AML-193 (cell line): ENCODE results near the gene ACBD4.

Source experiments
- DNase-seq, 2 experiments: peaks; one replicate each; lab custom pipeline; 2025; lab: John Stamatoyannopoulos, UW

Gene ACBD4

GRCh38 chr17:45136846-45137560 is 1.5 kb downstream of the ACBD4 start:
- DNase-seq, result no peak

- no peak for DNase-seq
Measured at GRCh38 chr17:45137561-45138305, 2.2 kb downstream of the ACBD4 start.

- DNase-seq, result no peak
Measured at GRCh38 chr17:45138911-45139532, 3.5 kb downstream of the ACBD4 start.

GRCh38 chr17:45139533-45139920 is 4.0 kb downstream of the ACBD4 start:
- DNase-seq, result no peak

- no peak for DNase-seq
Measured at GRCh38 chr17:45143094-45143670, 7.7 kb downstream of the ACBD4 start.

GRCh38 chr17:45143767-45144198 is 8.3 kb downstream of the ACBD4 start:
- no peak for DNase-seq

- no peak for DNase-seq
Measured at GRCh38 chr17:45144199-45145034, 8.9 kb downstream of the ACBD4 start.

GRCh38 chr17:45145035-45145389 is 9.5 kb downstream of the ACBD4 start:
- DNase-seq, result no peak

- no peak for DNase-seq
Measured at GRCh38 chr17:45146166-45146565, 10.7 kb downstream of the ACBD4 start.

GRCh38 chr17:45146592-45146889 is 11.1 kb downstream of the ACBD4 start:
- DNase-seq, result no peak

GRCh38 chr17:45146890-45147580 is 11.5 kb downstream of the ACBD4 start:
- peak; percentile 82 to 90 for DNase-seq

GRCh38 chr17:45147581-45148182 is 12.2 kb downstream of the ACBD4 start:
- peak; percentile 97 to 98 for DNase-seq

GRCh38 chr17:45148183-45149036 is 12.9 kb downstream of the ACBD4 start, which contains the start of gene HEXIM1:
Gene HEXIM1 (plus strand): TSS chr17:45148475. CDS start chr17:45149191, 716 bp downstream.
- DNase-seq, result peak; percentile 100

- peak; percentile 73 to 77 for DNase-seq
Measured at GRCh38 chr17:45149037-45149668, 13.7 kb downstream of the ACBD4 start.

GRCh38 chr17:45149669-45150664 is 14.5 kb downstream of the ACBD4 start:
- DNase-seq, result peak; percentile 61 to 66

- peak; percentile 23 to 46 for DNase-seq
Measured at GRCh38 chr17:45150911-45151809, 15.7 kb downstream of the ACBD4 start.

- DNase-seq, result no peak
Measured at GRCh38 chr17:45155029-45155428, 19.5 kb downstream of the ACBD4 start.
